Measurements from ENCODE around the gene IL6ST.
A peak's percentile ranks its signal among the peaks of the same experiment; 100 is the strongest.
"Not testable (repeated sequence)": the region's sequence is repeated elsewhere in the genome, so short reads cannot be mapped to it uniquely, and the experiment has no call there.

The IL6ST gene

GRCh38 chr5:55959208-55959607 lies 35.6 kb downstream of the IL6ST start:
- no peak for DNase-seq

GRCh38 chr5:55941154-55941553 lies 53.6 kb downstream of the IL6ST start:
- not testable (repeated sequence) for DNase-seq

GRCh38 chr5:55937598-55937997 lies 57.2 kb downstream of the IL6ST start:
- DNase-seq, result not testable (repeated sequence)

GRCh38 chr5:55936100-55936693 lies 58.6 kb downstream of the IL6ST start:
- peak; percentile 75 for DNase-seq

GRCh38 chr5:55935371-55935770 lies 59.4 kb downstream of the IL6ST start:
- DNase-seq, result no peak

GRCh38 chr5:55934720-55935119 lies 60.0 kb downstream of the IL6ST start:
- DNase-seq, result no peak

- DNase-seq, result no peak
Observed at GRCh38 chr5:55934115-55934613, 60.6 kb downstream of the IL6ST start.

GRCh38 chr5:55933377-55934114 lies 61.2 kb downstream of the IL6ST start:
- no peak for DNase-seq

- no peak for DNase-seq
Observed at GRCh38 chr5:55932700-55933099, 62.1 kb downstream of the IL6ST start.

GRCh38 chr5:55929020-55929799 lies 65.6 kb downstream of the IL6ST start:
- DNase-seq, result no peak

- DNase-seq, result no peak
Observed at GRCh38 chr5:55927861-55928655, 66.7 kb downstream of the IL6ST start.

GRCh38 chr5:55926476-55926875 lies 68.3 kb downstream of the IL6ST start:
- DNase-seq, result no peak

- no peak for DNase-seq
Observed at GRCh38 chr5:55925712-55926111, 69.1 kb downstream of the IL6ST start.

- DNase-seq, result no peak
Observed at GRCh38 chr5:55925181-55925580, 69.6 kb downstream of the IL6ST start.

- DNase-seq, result no peak
Observed at GRCh38 chr5:55924744-55925143, 70.0 kb downstream of the IL6ST start.

- DNase-seq, result no peak
Observed at GRCh38 chr5:55923865-55924500, 70.8 kb downstream of the IL6ST start.

- no peak for DNase-seq
Observed at GRCh38 chr5:55923177-55923771, 71.5 kb downstream of the IL6ST start.

GRCh38 chr5:55921617-55922016 lies 73.1 kb downstream of the IL6ST start:
- no peak for DNase-seq

GRCh38 chr5:55920784-55921183 lies 74.0 kb downstream of the IL6ST start:
- no peak for DNase-seq

GRCh38 chr5:55919625-55920024 lies 75.1 kb downstream of the IL6ST start:
- DNase-seq, result no peak

- no peak for DNase-seq
Observed at GRCh38 chr5:55918087-55919035, 76.4 kb downstream of the IL6ST start.

Data from CD4-positive, alpha-beta T cell treated with Interferon gamma for 1 hour (primary cell).